Lung (tissue), 12 donors: ENCODE results near the gene MAEA. TPM values are rescaled to one million over a fixed set of nuclear protein-coding genes. Genes with fewer than 3 reads are reported as not detected.

ENCODE experiments used
- ATAC-seq: fragments of 200-7000 bp; cut with Tn5 transposase; one replicate; pipeline ENCODE4 v1.9.1; 2020; ENCODE audit warnings: moderate number of reproducible peaks; ENCODE audit not compliant: insufficient read depth, low FRiP score
- DNase-seq, 3 donors: peaks; one replicate each; pipeline ENCODE4 v3.0.0-alpha.2; 2013 to 2017
- H3K27ac ChIP-seq, 2 donors: one replicate each; pipeline ENCODE4 v1.5.1; 2013; ENCODE audit warnings: mild to moderate bottlenecking in 2 of 2, moderate library complexity in 2 of 2, control low read depth in 1 of 2, inconsistent platforms in 1 of 2, low read depth in 1 of 2, low read length in 1 of 2
- H3K27me3 ChIP-seq, 3 donors: one replicate each; pipeline ENCODE4 v1.5.1; 2013; ENCODE audit warnings: low read length in 2 of 3; ENCODE audit not compliant: control insufficient read depth in 3 of 3, insufficient read depth in 3 of 3
- H3K36me3 ChIP-seq, 4 donors: one replicate each; pipeline ENCODE4 v1.5.1; 2013; ENCODE audit warnings: low read length in 4 of 4, mild to moderate bottlenecking in 1 of 4, moderate library complexity in 1 of 4; ENCODE audit not compliant: control insufficient read depth in 4 of 4, insufficient read depth in 4 of 4
- H3K4me1 ChIP-seq, 5 donors: one replicate each; pipeline ENCODE4 v1.5.1; 2013; ENCODE audit warnings: low read length in 5 of 5, mild to moderate bottlenecking in 2 of 5, moderate library complexity in 1 of 5; ENCODE audit not compliant: control insufficient read depth in 5 of 5, insufficient read depth in 5 of 5
- H3K4me3 ChIP-seq: one replicate; pipeline ENCODE4 v1.5.1; 2013; ENCODE audit warnings: mild to moderate bottlenecking, control low read depth, moderate library complexity
- H3K9ac ChIP-seq, 2 donors: one replicate each; pipeline ENCODE4 v1.5.1; 2013; ENCODE audit warnings: low read length in 2 of 2, control low read depth in 1 of 2; ENCODE audit not compliant: insufficient read depth in 1 of 2
- H3K9me3 ChIP-seq, 4 donors: one replicate each; pipeline ENCODE4 v1.5.1; 2013; ENCODE audit warnings: low read length in 3 of 4, mild to moderate bottlenecking in 1 of 4, moderate library complexity in 1 of 4; ENCODE audit not compliant: control insufficient read depth in 4 of 4, insufficient read depth in 3 of 4
- whole genome bisulfite sequencing, 2 donors: extraction: QIAGEN DNeasy Blood & Tissue Kit; methylation state at CpG; one replicate each; pipeline ENCODE4 v1.1.7; 2013; 5-methylcytosine and 5-hydroxymethylcytosine counted together
- polyA plus RNA-seq, 2 donors: library from polyadenylated mRNA; stranded (reverse); fragments of 200-250 nt; gene quantifications; one replicate each; pipeline ENCODE4 v1.2.1, GENCODE V29; 2013
- total RNA-seq, 2 donors: library from RNA; depleted of rRNA in 1 of 2; stranded (reverse); fragments of >200 nt in 1 of 2; gene quantifications; one replicate each; pipeline ENCODE4 v1.2.1, GENCODE V29; 2014 to 2021
- TF ChIP-seq, protein P1 (sequence below): IDR thresholded peaks from 2 replicates; pipeline ENCODE4 v1.5.1; 2012; ENCODE audit warnings: mild to moderate bottlenecking; ENCODE audit errors: control extremely low read depth, extremely low read depth
- donor health status: control.
- donor health status: control.
- donor health status: Bipolar disorder and iron deficiency.
- donor health status: healthy.
- donor health status: DM: yes; HTN: yes; CAD: no.

Gene MAEA
- total and polyA plus RNA-seq, 4 donors: 39.7 to 67.4 (median 60.8) TPM

DNA sequence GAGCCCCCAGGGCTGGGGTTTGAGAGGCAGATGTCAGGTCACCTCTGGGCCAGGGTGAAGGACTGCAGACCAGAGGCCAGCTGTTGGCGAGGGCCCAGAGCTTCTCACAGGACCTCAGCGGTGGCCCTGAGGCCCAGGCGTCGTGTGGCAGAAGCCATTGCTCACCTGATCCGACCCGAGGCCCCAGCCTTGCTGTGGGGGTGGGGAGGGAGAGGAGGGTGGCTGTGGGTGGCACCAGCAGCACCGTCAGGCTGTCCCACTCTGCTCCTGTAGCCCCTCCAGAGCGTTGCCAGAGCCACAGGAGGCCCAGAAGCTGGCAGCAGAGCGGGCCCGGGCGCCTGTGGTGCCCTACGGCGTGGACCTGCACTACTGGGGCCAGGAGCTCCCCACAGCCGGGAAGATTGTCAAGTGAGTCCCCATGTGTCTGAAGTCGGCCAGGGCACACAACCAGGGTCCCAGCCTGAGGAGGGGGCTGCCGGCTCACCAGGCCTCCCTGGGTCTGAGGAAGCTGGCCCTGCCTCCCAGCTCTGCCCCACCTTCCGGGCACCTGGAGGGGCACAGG, 86.2 kb downstream of the MAEA start:
- Histone ChIP-seq H3K4me3 (no peak overlapping the region), H3K27me3 (no peaks in the 10 kb centered on the region), H3K36me3 (peaks cover 0 to 54% (median 4%) of the 10 kb centered on the region in 4 donors), H3K27ac (no peak overlapping the region), H3K9ac (no peak overlapping the region), H3K4me1 (no peaks in the 10 kb centered on the region), H3K9me3 (no peaks in the 10 kb centered on the region)
- 89 to 93% methylated on average over 14 to 17 of the region's 17 CpGs for WGBS, 2 donors
- ATAC-seq (no peak), DNase-seq (no peak)
- TF ChIP-seq, protein P1, sequence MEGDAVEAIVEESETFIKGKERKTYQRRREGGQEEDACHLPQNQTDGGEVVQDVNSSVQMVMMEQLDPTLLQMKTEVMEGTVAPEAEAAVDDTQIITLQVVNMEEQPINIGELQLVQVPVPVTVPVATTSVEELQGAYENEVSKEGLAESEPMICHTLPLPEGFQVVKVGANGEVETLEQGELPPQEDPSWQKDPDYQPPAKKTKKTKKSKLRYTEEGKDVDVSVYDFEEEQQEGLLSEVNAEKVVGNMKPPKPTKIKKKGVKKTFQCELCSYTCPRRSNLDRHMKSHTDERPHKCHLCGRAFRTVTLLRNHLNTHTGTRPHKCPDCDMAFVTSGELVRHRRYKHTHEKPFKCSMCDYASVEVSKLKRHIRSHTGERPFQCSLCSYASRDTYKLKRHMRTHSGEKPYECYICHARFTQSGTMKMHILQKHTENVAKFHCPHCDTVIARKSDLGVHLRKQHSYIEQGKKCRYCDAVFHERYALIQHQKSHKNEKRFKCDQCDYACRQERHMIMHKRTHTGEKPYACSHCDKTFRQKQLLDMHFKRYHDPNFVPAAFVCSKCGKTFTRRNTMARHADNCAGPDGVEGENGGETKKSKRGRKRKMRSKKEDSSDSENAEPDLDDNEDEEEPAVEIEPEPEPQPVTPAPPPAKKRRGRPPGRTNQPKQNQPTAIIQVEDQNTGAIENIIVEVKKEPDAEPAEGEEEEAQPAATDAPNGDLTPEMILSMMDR: no peak

DNA sequence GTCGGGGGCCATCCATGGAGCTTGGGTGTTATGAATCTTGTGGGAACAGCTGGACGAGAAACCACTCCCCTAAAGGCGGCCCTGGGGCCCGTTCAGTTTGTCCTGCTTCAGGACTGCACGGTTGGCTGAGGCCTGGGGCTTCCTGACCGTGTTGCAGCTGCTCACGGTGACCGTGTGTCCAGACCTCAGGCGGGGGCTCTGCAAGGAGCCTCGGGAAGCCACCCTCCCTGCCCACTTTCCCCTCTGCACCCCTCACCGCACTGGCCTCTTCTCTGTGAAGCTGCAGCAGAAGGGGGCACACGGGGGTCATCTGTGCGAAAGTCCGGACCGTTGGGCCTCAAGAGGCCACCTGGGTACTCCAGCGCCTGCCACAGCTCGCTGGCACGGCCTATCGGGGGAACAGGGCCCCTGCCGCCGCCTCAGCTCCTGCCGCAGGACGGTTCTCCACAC, 86.7 kb downstream of the MAEA start:
- H3K36me3 ChIP-seq: peaks cover 0 to 56% (median 4%) of the 10 kb centered on the region in 4 donors
- ATAC-seq: no peak
- H3K9ac ChIP-seq: no peak overlapping the region
- H3K4me1 ChIP-seq: no peaks in the 10 kb centered on the region
- no peak for DNase-seq
- no peak overlapping the region for H3K27ac ChIP-seq
- 91 to 94% methylated on average over 23 of the region's 23 CpGs for WGBS, 2 donors
- no peaks in the 10 kb centered on the region for H3K9me3 ChIP-seq
- H3K4me3 ChIP-seq: no peak overlapping the region
- TF ChIP-seq, protein P1: no peak
- H3K27me3 ChIP-seq: no peaks in the 10 kb centered on the region

DNA sequence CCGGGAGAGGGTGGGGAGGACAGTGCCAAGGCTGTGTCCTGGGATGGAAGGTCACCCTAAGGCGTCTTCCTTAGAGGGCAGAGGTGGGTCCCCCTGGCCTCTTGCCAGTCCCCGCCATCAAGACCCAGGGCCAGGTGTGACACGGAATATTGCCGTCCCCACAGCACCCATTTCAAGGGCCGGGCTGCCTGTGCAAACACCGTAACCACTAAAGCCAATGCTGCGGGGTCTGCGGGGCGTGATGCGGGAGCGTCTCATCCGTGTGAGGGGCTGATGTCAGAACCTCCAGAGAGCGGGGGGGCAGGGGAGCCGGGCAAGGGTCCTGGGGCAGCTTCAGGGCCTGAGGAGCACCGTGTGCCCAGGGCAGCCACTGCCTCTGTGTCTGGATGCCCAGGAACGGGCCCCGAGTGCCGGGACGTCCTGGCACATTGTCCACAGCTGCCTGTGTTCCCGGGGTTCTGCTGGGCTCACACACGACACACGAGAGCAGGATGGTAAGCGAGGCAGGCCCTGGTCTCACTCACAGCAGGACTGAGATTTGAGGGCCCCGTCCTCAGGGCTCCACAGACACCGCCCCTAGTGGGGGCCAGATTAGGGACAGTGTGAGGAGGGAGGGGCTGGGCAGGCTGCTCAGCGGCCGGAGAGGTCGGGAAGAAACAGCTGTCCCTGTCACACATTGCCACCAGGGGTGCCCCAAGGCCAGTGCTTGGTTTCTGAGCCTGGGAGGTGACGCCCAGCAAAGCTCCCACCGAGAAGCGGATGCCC, 87.3 kb downstream of the MAEA start:
- ATAC-seq (no peak), DNase-seq (no peak)
- Histone ChIP-seq H3K9me3 (no peaks in the 10 kb centered on the region), H3K4me3 (no peak overlapping the region), H3K4me1 (no peaks in the 10 kb centered on the region), H3K36me3 (peaks cover 0 to 58% (median 4%) of the 10 kb centered on the region in 4 donors), H3K9ac (no peak overlapping the region), H3K27me3 (no peaks in the 10 kb centered on the region), H3K27ac (no peak overlapping the region)
- 93% methylated on average over 32 of the region's 32 CpGs for WGBS, 2 donors
- TF ChIP-seq, protein P1: no peak
